ENCODE data around the gene KCNJ8. TPM values are rescaled to one million over a fixed set of nuclear protein-coding genes. Genes with fewer than 3 reads are reported as not detected.

The KCNJ8 gene
- total and polyA plus RNA-seq, 2 of the 8 experiments (the other 6 are each of a cell fraction or from before 2014, with no cell fraction given), result 0.48 to 1.4 TPM

GRCh38 chr12:21809100-21809499 is 34.6 kb upstream of the KCNJ8 start:
- POLR2A ChIA-PET (ENCODE audit: partially characterized antibody), result no interaction called here

More at GRCh38 chr12:21809100-21809499, 34.6 kb upstream of the KCNJ8 start:
- Histone ChIP-seq H3K9ac (replicated peaks in 1 of 4; ENCODE audit: extremely low read depth in 1 of 4, low read depth in 3 of 4, low read length in 3 of 4) (no peak overlapping the region), H3K4ac (replicated peaks; ENCODE audit: insufficient read length, low read depth, low read length) (no peak overlapping the region), H3K9me3 (ENCODE audit: insufficient read depth in 2 of 2, low read depth in 1 of 2, low read length in 1 of 2) (no peaks in the 10 kb centered on the region), H2BK120ac (replicated peaks; ENCODE audit: low read depth, low read length) (no peak overlapping the region), H2BK15ac (ENCODE audit: low read length) (no peak overlapping the region), H4K8ac (ENCODE audit: extremely low read depth, insufficient read depth, low read length) (no peak overlapping the region), H3K4me2 (ENCODE audit: insufficient read depth in 1 of 2, low read depth in 2 of 2, low read length in 2 of 2) (no peak overlapping the region), H2BK20ac (ENCODE audit: low read length) (no peak overlapping the region), H4K91ac (replicated peaks; ENCODE audit: insufficient read length, low read length) (no peak overlapping the region), H2AK5ac (ENCODE audit: low read depth, low read length) (no peak overlapping the region), H3K79me1 (ENCODE audit: low read depth, low read length) (no peaks in the 10 kb centered on the region), H4K20me1 (replicated peaks in 1 of 2; ENCODE audit: control insufficient read depth in 1 of 2, insufficient read depth in 2 of 2, low read length in 2 of 2) (no peaks in the 10 kb centered on the region), H3K79me2 (ENCODE audit: control insufficient read depth in 1 of 2, insufficient read depth in 2 of 2, low read length in 2 of 2) (no peaks in the 10 kb centered on the region), H2BK12ac (ENCODE audit: low read depth, low read length) (no peak overlapping the region), H3K23me2 (ENCODE audit: low read depth, low read length) (no peaks in the 10 kb centered on the region), H3K14ac (ENCODE audit: insufficient read length) (no peak overlapping the region), H3K36me3 (ENCODE audit: control insufficient read depth in 2 of 4, insufficient read depth in 4 of 4, low read length in 3 of 4) (no peaks in the 10 kb centered on the region), H3K27me3 (replicated peaks in 1 of 4; ENCODE audit: control insufficient read depth in 3 of 4, extremely low read depth in 1 of 4, insufficient read depth in 3 of 4, low read length in 3 of 4) (no peaks in the 10 kb centered on the region), H3K4me3 (ENCODE audit: extremely low read depth in 1 of 4, insufficient read depth in 2 of 4, low read depth in 3 of 4, low read length in 4 of 4) (no peak overlapping the region), H3K23ac (ENCODE audit: insufficient read length) (no peak overlapping the region), H2BK5ac (ENCODE audit: low read depth, low read length) (no peak overlapping the region), H3K4me1 (replicated peaks in 1 of 4; ENCODE audit: control insufficient read depth in 3 of 4, insufficient read depth in 4 of 4, low read length in 3 of 4) (no peaks in the 10 kb centered on the region), H3K56ac (replicated peaks; ENCODE audit: insufficient read length, low read depth, low read length) (no peak overlapping the region), H2AFZ (ENCODE audit: low read length) (no peak overlapping the region), H4K5ac (ENCODE audit: insufficient read length, low read depth, low read length) (no peak overlapping the region), H3K18ac (ENCODE audit: extremely low read depth, low read length) (no peak overlapping the region), H3K27ac (ENCODE audit: low read depth, low read length) (no peak overlapping the region)
- no peak for DNase-seq (ENCODE audit: low read depth in 1 of 2, low spot score in 2 of 2)
- TF ChIP-seq POU5F1 (IDR thresholded peaks at IDR 0.05; ENCODE audit: low read depth, low read length), result no peak
- TF ChIP-seq KDM1A (IDR thresholded peaks at IDR 0.05; ENCODE audit: borderline replicate concordance, low read length), result no peak
- no peak for TF ChIP-seq BCL11A (IDR thresholded peaks at IDR 0.05; ENCODE audit: low read depth in 2 of 2, low read length in 2 of 2)
- TF ChIP-seq SP1 (IDR thresholded peaks at IDR 0.05; ENCODE audit: low read depth, low read length), result no peak
- TF ChIP-seq ASH2L (IDR thresholded peaks at IDR 0.05; ENCODE audit: low read length), result no peak
- TF ChIP-seq RNF2 (IDR thresholded peaks at IDR 0.05; ENCODE audit: borderline replicate concordance, low read depth, low read length, missing control alignments, poor library complexity, severe bottlenecking), result no peak
- TF ChIP-seq SUZ12 (IDR thresholded peaks at IDR 0.05; ENCODE audit: low read length), result no peak
- TF ChIP-seq EP300 (IDR thresholded peaks at IDR 0.05; ENCODE audit: borderline replicate concordance in 1 of 2, low read depth in 2 of 2, low read length in 2 of 2), result no peak
- TF ChIP-seq, protein P1, sequence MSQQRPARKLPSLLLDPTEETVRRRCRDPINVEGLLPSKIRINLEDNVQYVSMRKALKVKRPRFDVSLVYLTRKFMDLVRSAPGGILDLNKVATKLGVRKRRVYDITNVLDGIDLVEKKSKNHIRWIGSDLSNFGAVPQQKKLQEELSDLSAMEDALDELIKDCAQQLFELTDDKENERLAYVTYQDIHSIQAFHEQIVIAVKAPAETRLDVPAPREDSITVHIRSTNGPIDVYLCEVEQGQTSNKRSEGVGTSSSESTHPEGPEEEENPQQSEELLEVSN (IDR thresholded peaks at IDR 0.05), result no peak
- no peak for TF ChIP-seq CBX8 (IDR thresholded peaks at IDR 0.05; ENCODE audit: borderline replicate concordance, low read depth, low read length)
- no peak for FAIRE-seq
- CTCF ChIA-PET (ENCODE audit: partially characterized antibody), result no interaction called here
